ENCODE data around the gene INTS14. TPM values are rescaled to one million over a fixed set of nuclear protein-coding genes. Genes with fewer than 3 reads are reported as not detected.
"Not testable (repeated sequence)": the region's sequence is repeated elsewhere in the genome, so short reads cannot be mapped to it uniquely, and the experiment has no call there.

The INTS14 gene
- polyA plus RNA-seq, 1 donor = 23.8 TPM

DNA sequence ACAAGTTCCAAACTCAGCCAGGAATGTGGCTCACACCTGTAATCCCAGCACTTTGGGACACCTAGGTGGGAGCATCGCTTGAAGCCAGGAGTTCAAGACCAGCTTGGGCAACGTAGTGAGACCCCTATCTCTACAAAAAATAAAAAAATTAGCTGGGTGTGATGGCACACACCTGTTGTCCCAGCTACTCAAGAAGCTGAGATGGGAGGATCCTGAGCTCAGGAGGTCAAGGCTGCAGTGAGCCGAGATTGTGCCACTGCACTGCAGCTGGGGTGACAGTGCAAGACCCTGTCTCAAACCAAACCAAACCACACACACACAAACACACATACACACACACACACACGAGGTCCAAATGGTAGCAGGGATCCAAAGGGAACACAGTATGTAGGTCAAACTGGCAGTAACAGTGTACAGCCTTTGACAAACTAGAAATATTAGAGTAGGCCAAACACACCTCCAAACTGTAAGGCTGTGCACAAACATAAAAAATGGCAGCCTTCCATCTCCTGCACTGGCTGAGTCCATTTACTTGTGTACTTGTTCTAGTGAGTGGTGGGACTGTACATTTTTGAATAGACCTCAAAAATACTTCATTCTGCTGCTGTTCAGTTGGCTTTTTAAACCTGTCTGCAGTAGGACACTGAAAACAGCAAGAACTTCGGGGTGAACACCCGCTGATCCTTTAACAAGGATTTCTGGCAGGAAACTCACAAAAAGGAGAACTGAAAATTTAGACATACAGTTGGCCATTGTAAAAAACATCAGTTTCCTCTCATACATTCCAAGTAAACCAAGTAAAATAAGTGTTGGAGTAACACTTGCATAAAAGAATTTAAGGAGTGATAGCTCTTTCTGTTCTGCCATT, 33.6 kb downstream of the INTS14 start:
- DNase-seq = no peak

DNA sequence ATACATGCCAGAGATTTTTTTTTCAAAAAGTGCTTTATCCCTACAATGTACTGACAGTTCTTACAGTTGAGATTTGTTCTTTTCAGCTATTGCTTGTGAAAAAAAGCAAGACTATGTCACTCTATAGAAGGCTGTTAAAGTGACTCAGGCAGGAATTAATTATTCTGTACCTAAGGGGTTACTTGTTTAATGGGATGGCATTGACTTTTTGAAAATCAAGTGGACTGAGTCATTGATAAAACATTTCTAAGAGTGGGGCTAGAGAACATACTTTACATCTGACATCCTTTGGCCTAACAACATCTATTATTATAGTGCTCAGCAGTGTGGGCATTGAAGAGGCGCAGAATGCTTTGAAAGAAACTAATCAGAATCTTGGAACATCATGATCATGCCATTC, 34.3 kb downstream of the INTS14 start:
- no peak for DNase-seq

GRCh38 chr15:65571971-65572370, 39.0 kb downstream of the INTS14 start:
- DNase-seq = no peak

GRCh38 chr15:65569728-65570127, 41.2 kb downstream of the INTS14 start:
- no peak for DNase-seq

DNA sequence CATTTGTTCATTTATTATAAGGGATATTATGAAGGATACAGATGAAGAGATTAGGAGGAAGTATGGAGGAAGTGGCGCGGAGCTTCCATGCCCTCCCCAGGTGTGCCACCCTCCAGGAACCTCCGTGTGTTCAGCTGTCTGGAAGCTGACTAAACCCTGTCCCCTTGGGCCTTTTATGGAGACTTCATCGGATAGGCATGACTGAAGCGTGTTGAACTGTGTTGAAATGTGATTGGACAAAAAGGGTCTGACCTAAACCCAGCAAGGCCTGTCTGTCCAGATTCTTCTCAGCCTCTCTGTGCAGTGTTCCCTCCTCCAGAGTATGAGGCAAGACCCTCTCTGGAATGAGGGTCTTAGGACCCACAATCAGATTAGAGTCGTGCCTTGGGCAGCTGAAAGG, 49.0 kb downstream of the INTS14 start:
- no peak for DNase-seq

DNA sequence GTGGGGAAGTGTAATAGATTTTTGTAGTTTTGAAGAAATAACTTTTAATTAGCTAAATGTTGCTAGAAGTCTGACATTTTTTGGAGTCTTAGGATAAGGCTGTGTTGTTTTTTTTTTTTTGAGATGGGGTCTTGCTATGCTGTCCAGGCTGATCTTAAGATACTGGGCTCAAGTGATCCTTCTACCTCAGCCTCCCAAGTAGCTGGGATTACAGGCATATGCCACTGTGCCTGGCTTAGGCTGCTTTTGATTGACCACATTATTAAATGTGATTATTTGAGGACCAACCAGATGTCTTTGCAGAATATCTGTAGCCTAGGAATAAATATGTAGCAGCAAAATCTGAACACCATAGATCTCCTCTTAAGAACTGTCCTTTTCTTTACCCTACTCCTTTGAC, 51.0 kb downstream of the INTS14 start:
- no peak for DNase-seq

DNA sequence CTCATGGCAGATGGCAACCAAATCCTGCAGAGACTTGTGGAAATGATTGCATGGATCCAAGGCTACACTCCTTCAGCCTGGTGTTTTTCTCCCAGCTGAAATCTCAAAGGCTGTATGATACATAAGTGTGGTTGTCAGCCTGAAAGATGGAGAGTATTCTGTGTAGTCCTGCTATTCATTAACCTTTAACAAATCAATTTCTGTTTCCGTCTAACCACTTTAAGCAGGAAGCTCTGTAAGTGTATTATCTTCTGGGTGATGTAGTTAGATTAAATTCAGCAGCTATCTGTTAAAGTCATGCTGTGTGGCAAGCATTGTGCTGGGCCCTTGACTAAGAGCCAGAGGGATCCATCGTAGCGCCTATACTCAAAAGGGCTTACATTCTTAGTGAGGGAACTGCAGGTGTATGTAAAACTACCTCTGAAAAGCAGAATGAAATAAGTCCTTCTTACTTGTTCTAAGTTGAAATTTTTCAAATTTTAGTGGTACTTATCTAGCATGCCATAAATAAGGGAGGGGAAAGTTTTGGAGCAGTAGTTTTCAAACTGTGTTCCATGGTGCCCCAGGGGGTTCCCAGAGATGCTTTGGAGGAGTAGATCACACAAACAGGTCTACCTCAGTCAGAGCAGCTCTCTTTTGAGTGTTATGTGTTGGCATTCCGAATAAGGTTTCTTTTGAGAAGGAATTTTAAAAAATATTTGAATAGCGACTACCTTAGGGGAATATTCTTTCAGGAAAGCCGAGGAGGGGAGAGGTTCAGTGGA, 51.8 kb downstream of the INTS14 start:
- DNase-seq = no peak

DNA sequence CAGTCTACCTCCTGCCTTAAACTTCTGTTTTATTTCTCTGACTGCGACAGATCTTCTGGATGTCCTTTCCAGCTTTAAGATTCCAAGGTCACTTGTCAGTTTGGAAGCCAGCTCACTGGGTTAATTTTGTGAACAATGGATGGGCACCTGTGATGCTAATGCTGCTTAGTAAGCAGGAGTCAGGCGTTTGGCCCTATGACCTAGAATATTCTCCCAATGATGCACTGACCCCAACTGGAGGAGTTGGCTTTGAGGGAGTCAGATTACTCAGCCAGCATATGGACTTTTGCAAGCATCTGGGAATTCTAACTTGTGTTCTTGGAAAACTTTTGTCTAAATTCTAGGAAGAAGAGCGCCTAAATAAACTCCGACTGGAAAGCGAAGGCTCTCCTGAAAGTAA, 52.6 kb downstream of the INTS14 start:
- no peak for DNase-seq

DNA sequence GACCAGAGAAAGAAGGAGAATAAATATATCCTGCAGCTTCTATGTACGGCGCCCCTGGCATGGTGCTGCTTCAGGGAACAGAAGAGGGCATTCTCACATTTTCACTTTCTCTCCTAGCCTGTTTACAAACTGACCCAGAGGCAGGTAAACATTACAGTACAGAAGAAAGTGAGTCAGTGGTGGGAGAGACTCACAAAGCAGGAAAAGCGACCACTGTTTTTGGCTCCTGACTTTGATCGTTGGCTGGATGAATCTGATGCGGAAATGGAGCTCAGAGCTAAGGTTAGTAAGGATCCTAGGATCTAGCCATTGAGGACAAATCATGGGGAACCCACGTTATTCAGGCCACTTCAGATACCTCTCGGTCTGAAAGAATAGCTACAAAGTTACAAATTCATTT, 54.3 kb downstream of the INTS14 start:
- no peak for DNase-seq

DNA sequence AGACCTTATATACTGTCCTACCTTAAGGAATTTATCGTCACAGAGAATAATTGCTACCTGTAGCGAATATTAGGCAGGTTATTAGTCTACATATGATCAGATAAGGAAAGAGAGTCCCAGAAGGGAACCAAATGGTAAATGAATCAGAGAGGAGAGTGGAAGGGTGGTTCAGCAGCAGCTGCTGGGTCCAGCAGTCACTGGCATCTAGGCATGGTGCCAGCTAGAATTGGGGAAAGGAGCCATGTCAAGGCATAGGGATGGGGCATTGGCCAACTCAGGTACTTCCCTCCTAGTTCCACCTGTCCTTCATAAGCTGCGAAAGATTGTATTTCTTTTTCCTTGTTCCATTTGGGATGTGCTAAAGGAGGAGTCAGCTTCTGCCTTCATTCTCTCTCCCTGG, 57.2 kb downstream of the INTS14 start:
- no peak for DNase-seq

GRCh38 chr15:65552851-65553250, 58.1 kb downstream of the INTS14 start:
- DNase-seq = not testable (repeated sequence)

GRCh38 chr15:65551183-65551582, 59.7 kb downstream of the INTS14 start:
- DNase-seq = no peak

GRCh38 chr15:65550681-65551098, 60.2 kb downstream of the INTS14 start:
- no peak for DNase-seq

GRCh38 chr15:65549288-65549687, 61.6 kb downstream of the INTS14 start:
- not testable (repeated sequence) for DNase-seq

DNA sequence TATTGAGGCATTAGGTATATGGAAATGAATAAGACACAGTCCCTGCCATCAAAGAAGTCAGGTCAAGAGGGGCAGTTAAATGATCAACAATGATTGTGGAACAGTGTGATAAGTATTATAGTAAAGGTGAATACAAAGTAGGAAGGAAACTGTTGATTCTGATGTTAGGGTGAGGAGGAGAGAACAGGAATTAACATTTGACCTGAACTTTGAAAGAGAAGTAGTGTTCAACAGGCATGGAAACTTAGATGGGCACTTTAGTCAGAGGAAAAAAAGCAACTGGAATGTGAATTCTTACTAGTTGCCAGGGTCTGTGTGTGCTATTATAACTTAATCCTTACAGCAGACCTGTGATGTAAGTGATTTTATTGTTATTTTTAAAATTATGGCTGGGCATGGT, 63.1 kb downstream of the INTS14 start:
- no peak for DNase-seq

- no peak for DNase-seq
Measured at GRCh38 chr15:65541231-65541820, 69.6 kb downstream of the INTS14 start.

- no peak for DNase-seq
Measured at GRCh38 chr15:65540314-65540713, 70.6 kb downstream of the INTS14 start.

GRCh38 chr15:65535192-65535591, 75.7 kb downstream of the INTS14 start:
- no peak for DNase-seq

DNA sequence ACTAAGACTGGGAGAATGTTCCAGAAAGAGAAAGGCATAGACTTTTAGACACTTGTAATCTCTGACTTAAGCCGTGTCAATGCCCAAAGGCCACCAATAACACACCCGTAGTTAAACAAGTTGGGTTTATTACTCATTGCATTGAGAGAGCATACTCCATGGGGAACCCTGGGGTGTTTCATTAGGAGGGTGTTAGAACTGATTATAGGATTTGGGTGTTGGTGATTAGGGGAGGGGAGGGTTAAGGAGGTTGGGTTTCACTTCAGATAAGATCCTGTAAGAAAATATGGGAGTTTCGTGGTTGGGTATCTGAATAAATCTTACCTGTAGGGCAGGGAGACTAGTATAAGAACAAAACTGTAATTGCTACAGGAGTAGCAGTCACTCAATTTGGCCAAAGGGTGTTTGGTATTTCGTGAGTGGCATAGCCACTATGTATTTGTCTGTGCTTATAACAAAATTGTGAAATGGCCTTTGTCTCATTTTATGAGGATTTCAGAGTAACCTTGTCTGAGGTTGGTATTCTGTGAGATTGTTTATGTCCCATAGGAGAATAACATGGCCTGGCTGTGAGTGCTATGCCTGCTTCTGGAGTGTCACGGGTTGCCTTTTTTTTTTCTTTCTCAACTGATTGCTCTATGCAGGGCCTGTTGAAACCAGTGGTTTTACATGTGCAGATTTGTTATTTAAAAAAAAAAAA, 77.7 kb downstream of the INTS14 start:
- DNase-seq = no peak

DNA sequence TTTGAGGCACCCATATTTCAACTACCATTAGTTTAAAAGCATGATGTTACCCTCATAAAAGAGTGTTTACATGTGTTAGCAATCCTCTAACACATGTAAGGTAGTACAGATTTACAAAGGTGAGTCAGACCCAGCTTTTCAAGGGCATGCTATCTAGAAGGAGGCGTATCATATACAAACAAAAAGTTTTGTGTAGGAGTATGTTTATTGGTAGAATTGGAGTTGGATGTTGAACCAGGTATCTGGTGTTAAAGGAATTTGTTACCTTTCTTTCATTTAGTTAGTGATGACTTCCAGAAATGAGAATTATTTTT, 78.2 kb downstream of the INTS14 start:
- no peak for DNase-seq

DNA sequence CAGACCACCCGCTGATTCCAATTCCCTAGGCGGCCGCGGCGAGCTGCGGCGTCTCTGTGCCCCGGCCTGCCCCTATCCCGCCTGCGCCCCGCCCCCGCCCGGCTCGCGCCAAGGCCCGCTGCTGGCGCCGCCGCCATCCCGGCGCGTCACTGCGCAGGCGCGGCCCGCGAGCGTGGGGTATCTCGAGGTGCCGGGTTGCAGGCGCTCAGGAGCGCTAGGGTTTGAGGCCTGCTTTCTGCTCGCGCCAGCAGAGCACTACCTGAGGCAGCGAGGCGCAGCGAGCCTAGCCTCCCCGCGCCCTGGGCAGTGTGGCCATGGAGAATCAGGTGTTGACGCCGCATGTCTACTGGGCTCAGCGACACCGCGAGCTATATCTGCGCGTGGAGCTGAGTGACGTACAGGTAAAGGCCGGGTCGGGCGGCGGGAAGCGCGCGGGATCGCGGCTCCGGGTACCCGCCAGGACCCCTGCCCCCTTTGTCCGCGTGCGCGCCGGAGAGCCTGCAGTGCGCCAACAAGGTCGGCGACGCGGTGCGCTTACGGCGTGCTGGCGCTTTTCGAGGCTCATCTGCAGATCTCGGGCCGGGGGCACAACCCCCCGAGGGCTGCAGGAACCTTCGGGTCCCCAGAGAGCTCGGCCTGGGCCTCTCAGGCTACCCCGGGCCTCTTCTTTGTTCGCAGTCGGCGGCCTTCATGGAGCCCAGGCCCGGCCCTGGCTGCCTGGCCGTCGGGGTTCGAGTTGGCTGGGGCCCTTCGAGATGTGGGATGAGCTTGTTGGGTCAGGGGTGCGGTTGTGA, 80.4 kb downstream of the INTS14 start, which contains the start of gene HACD3:
TSS of gene HACD3 (plus strand) at position 146 of the 794 bp plus-strand sequence. CDS start at position 315, 169 bp downstream.
- DNase-seq = peak; percentile 85

- DNase-seq = no peak
Measured at GRCh38 chr15:65529762-65530317, 81.1 kb downstream of the INTS14 start.

All from hindlimb muscle (tissue), 1 donor.